WERI-Rb-1 (cell line): ENCODE measurements around the gene OSTM1.

Experiments
- DNase-seq: peaks from one replicate; pipeline ENCODE4 v3.0.0-alpha.2; 2020
- H3K27ac ChIP-seq: fragments of 250-450 bp; sonication (Bioruptor Pico); 2 replicates; pipeline ENCODE4 v1.5.1; 2020; ENCODE audit warnings: mild to moderate bottlenecking, moderate library complexity
- H3K27me3 ChIP-seq: fragments of 250-450 bp; sonication (Bioruptor Pico); 2 replicates; pipeline ENCODE4 v1.5.1; 2021; ENCODE audit warnings: mild to moderate bottlenecking, low read depth, moderate library complexity; ENCODE audit not compliant: insufficient read depth, severe bottlenecking
- H3K36me3 ChIP-seq: fragments of 250-450 bp; sonication (Bioruptor Pico); 2 replicates; pipeline ENCODE4 v1.5.1; 2020; ENCODE audit warnings: mild to moderate bottlenecking, moderate library complexity
- H3K4me3 ChIP-seq: 2 replicates; pipeline ENCODE4 v1.5.1; 2011; ENCODE audit warnings: low read depth, mild to moderate bottlenecking, control low read depth, low read length
- H3K9me3 ChIP-seq: fragments of 250-450 bp; sonication (Bioruptor Pico); 2 replicates; pipeline ENCODE4 v1.5.1; 2021; ENCODE audit warnings: mild to moderate bottlenecking, moderate library complexity; ENCODE audit not compliant: severe bottlenecking
- TF ChIP-seq, protein P1 (sequence below): IDR thresholded peaks from 2 replicates; pipeline ENCODE4 v1.5.1; 2011; ENCODE audit warnings: low read depth, mild to moderate bottlenecking, control low read depth, inconsistent platforms, low read length

The OSTM1 gene, protein sequence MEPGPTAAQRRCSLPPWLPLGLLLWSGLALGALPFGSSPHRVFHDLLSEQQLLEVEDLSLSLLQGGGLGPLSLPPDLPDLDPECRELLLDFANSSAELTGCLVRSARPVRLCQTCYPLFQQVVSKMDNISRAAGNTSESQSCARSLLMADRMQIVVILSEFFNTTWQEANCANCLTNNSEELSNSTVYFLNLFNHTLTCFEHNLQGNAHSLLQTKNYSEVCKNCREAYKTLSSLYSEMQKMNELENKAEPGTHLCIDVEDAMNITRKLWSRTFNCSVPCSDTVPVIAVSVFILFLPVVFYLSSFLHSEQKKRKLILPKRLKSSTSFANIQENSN

DNA sequence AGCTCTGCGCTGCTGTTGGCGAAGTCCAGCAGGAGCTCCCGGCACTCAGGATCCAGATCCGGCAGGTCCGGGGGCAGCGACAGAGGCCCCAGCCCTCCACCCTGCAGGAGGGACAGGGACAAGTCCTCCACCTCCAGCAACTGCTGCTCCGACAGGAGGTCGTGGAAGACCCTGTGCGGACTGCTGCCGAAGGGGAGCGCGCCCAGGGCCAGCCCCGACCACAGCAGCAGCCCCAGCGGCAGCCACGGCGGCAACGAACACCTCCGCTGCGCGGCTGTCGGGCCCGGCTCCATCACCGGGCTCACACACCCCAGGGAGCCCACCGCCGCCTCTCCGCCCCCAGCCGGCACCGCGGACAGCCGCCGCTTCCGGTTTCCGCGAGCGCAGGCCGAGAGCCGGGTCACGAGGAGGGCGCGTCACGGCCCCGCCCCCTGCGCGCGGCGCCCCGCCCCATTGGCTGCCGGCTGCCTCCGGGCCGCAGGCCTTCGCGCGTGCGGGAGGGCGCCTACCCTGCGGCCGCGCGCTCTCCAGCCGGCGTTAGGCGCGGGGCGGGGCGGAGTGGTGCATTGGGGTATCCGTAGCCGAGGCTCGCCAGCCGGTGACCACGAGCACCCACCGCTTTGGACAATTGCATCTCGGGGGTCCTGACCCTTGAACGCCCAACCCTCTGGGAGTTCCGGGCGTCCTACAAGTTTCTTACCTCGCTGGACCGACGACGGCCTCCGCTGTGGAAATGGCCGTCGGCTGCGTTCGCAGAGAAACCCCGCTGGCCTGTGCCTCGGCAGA lies at the start of gene OSTM1:
Gene OSTM1 (minus strand): TSS at position 383 of the 786 bp plus-strand sequence. CDS start 90 bp downstream, at position 293.
- no peaks in the 10 kb centered on the region for H3K9me3 ChIP-seq
- TF ChIP-seq, protein P1, sequence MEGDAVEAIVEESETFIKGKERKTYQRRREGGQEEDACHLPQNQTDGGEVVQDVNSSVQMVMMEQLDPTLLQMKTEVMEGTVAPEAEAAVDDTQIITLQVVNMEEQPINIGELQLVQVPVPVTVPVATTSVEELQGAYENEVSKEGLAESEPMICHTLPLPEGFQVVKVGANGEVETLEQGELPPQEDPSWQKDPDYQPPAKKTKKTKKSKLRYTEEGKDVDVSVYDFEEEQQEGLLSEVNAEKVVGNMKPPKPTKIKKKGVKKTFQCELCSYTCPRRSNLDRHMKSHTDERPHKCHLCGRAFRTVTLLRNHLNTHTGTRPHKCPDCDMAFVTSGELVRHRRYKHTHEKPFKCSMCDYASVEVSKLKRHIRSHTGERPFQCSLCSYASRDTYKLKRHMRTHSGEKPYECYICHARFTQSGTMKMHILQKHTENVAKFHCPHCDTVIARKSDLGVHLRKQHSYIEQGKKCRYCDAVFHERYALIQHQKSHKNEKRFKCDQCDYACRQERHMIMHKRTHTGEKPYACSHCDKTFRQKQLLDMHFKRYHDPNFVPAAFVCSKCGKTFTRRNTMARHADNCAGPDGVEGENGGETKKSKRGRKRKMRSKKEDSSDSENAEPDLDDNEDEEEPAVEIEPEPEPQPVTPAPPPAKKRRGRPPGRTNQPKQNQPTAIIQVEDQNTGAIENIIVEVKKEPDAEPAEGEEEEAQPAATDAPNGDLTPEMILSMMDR, result no peak
- peak within 1 kb of the TSS; percentile 92 for H3K27ac ChIP-seq
- peak within 1 kb of the TSS; percentile 71 for H3K4me3 ChIP-seq
- H3K36me3 ChIP-seq, result no peaks in the 10 kb centered on the region; the same call in 1 of the 2 replicates
- DNase-seq, result peak; percentile 90
- no peaks in the 10 kb centered on the region for H3K27me3 ChIP-seq

DNA sequence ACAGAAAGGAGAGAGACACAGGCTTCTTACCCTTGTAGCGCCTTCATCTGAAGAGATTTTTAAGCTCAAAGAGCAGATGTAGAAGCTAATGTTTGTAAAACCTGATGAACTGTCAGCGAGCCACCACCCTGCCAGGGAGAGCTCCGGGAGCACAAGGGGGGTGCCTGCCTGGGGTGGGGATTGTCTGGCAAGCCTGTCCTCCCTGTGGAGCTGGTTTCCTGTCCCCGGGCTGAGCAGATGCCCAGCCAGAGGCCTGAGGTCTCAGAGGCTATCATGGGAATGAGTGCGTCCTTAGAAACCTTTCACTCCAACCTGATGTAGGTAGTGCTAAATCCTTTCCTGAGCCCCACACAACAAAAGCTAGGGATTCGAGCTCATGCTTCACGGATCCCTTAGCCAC lies 49.4 kb upstream of the OSTM1 start:
- peak; percentile 50 for DNase-seq
- no peaks in the 10 kb centered on the region for H3K36me3 ChIP-seq
- TF ChIP-seq, protein P1, result no peak
- H3K27me3 ChIP-seq, result no peaks in the 10 kb centered on the region
- H3K9me3 ChIP-seq, result no peaks in the 10 kb centered on the region
- H3K4me3 ChIP-seq, result no peak overlapping the region
- H3K27ac ChIP-seq, result no peak overlapping the region

DNA sequence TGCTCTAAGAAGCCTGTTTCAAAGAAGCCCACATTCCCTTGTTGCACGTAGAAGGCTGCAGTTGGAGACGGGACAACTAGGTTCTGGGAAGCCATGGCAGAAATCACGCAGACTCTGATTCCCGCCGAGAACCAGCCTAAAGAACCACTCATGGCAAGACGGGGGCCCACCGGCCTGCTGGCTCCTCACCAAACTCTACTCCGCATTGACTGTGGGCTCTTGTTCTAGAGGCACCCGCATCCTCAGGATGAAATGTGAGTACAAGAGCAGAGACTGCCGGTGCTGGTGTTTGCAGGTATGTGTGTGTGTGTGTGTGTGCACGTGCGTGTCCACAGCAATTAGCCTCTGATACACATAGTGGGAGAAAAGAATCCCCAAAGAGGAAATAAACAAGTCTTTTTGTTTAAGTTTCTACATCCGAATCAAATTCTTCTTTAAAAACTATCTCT lies 49.0 kb upstream of the OSTM1 start:
- TF ChIP-seq, protein P1, result no peak
- no peak overlapping the region for H3K27ac ChIP-seq
- no peaks in the 10 kb centered on the region for H3K27me3 ChIP-seq
- H3K36me3 ChIP-seq, result no peaks in the 10 kb centered on the region
- no peaks in the 10 kb centered on the region for H3K9me3 ChIP-seq
- H3K4me3 ChIP-seq, result no peak overlapping the region
- DNase-seq, result no peak

DNA sequence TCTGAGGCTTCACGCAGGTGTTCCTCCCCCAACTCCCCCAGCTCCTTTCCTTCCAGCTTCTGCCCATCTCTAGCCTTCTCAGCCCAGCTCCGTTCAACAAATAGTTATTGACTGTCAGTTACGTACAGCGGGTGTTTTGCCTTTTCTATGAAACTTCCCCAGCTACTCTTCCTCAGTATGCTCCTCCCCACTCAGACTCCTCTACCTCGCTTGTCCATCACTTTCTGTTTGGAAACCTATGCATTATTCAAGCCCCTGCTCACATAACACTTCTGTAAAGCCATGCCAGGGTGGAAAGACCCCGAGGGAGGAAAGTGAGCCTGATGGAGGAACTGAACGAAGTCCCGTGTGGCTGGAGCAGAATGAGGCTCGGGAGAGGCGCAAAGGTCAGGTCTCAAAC lies 47.1 kb upstream of the OSTM1 start:
- H3K9me3 ChIP-seq, result no peaks in the 10 kb centered on the region
- TF ChIP-seq, protein P1, result no peak
- H3K36me3 ChIP-seq, result no peaks in the 10 kb centered on the region
- DNase-seq, result no peak
- H3K4me3 ChIP-seq, result no peak overlapping the region
- H3K27me3 ChIP-seq, result peaks cover 2% of the 10 kb centered on the region
- H3K27ac ChIP-seq, result no peak overlapping the region

DNA sequence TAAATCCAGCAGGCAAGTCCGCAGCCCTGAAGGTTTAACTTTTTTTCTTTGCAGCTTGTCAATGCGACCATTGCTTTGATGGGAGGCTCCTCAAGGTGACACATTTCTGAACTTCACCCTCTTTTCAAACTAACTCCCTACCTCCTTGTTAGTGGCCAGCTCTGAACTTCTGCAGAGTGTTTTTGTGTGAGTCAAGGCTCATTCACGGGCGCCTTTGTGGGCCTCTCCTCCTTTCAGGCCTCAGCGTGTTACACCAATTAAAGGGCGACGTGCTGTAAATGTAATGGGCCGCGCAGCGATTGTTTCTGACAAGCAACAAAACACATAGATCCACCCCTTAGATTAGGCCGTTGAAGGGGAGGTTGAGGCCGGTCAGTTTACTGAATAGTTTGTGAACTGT lies 45.8 kb upstream of the OSTM1 start:
- Histone ChIP-seq H3K36me3 (no peaks in the 10 kb centered on the region), H3K27me3 (peaks cover 5% of the 10 kb centered on the region), H3K27ac (no peak overlapping the region), H3K4me3 (no peak overlapping the region), H3K9me3 (no peaks in the 10 kb centered on the region)
- DNase-seq, result no peak
- TF ChIP-seq, protein P1, result no peak
